NCI-H526 treated with DMSO at 0.1 percent for 48 hours (cell line): Measurements from ENCODE around the gene KIAA1671.

Experiments used
- DNase-seq: peaks from one replicate; lab custom pipeline; 2025; lab: John Stamatoyannopoulos, UW

KIAA1671 gene

GRCh38 chr22:25014896-25015755, 62.6 kb downstream of the KIAA1671 start:
- no peak for DNase-seq

GRCh38 chr22:25016311-25016710, 63.8 kb downstream of the KIAA1671 start:
- DNase-seq: no peak

DNA sequence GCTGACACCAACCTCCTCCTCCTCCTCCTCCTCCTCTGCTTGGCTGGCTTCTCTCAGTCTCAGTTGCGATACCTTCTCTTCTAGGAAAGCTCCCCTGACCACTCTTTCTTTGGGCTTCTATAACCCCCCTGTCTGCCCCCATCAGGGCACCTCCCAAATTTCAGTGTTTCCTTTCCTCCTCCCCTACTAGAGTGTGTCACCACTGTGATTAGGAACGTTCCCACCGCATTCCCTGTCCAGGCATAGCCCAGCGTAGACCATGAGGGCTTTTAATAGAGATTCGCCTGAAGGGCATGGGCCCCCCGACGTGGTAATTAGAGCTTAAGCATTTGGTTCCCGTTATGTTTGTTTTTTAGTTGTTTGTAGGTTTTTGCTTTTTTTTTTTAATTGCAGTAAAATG, 65.5 kb downstream of the KIAA1671 start:
- DNase-seq: no peak

GRCh38 chr22:25019427-25020184, 67.1 kb downstream of the KIAA1671 start:
- DNase-seq: no peak

- DNase-seq: no peak
Measured at GRCh38 chr22:25021409-25021808, 68.9 kb downstream of the KIAA1671 start.

DNA sequence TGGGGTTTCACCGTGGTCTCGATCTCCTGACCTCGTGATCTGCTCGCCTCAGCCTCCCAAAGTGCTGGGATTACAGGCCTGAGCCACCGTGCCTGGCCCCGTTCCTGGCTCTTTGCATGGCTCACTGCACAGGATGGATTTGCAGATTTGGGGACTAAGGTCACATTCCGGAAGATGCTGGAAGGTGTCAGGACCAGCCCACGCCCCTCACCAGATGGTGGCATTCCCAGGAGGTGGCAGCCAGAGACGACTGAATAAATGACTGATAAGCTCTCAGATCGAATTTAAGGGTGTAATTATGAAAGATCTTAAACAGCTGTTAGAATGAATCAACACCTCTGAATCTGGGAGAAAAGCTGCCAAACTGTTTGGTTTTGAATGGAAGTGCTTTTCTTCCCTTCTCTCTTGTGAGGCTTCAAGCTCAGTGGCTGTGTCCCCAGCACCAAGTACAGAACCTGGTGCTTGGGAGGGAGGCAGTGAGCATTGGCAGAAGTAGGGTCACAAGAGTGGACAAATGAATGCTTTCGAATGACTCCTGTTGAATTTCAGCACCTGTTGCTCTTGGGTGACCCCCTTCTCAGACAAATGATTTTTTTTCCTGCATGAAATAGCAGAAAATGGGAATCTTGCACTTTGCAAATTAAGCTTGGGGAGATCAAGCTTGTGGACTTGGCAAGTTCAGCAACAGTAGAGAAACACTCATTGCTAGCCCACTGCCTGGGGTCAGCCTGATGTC, 69.6 kb downstream of the KIAA1671 start:
- DNase-seq: no peak

- no peak for DNase-seq
Measured at GRCh38 chr22:25023879-25024278, 71.4 kb downstream of the KIAA1671 start.

DNA sequence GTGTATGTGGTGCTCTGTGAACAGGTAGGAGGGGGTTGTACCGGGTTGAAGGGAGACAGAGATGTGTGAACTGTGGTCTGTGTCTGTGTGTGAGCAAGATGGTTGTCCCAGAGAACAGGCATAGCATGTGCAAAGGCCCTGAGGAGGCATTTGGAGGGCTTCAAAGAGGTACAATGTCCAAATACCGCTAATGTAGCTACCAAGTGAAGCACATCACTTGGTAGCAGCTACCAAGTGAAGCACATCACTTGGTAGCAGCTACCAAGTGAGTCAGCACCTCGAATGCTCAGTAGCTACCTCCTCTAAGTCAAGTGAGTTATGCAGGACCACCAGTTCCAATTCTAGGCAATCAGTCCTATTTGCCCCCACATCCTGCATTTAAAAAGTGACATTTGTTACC, 72.4 kb downstream of the KIAA1671 start:
- DNase-seq: no peak

- no peak for DNase-seq
Measured at GRCh38 chr22:25025491-25026400, 73.2 kb downstream of the KIAA1671 start.

- peak; percentile 25 for DNase-seq
Measured at GRCh38 chr22:25027043-25027906, 74.8 kb downstream of the KIAA1671 start.

DNA sequence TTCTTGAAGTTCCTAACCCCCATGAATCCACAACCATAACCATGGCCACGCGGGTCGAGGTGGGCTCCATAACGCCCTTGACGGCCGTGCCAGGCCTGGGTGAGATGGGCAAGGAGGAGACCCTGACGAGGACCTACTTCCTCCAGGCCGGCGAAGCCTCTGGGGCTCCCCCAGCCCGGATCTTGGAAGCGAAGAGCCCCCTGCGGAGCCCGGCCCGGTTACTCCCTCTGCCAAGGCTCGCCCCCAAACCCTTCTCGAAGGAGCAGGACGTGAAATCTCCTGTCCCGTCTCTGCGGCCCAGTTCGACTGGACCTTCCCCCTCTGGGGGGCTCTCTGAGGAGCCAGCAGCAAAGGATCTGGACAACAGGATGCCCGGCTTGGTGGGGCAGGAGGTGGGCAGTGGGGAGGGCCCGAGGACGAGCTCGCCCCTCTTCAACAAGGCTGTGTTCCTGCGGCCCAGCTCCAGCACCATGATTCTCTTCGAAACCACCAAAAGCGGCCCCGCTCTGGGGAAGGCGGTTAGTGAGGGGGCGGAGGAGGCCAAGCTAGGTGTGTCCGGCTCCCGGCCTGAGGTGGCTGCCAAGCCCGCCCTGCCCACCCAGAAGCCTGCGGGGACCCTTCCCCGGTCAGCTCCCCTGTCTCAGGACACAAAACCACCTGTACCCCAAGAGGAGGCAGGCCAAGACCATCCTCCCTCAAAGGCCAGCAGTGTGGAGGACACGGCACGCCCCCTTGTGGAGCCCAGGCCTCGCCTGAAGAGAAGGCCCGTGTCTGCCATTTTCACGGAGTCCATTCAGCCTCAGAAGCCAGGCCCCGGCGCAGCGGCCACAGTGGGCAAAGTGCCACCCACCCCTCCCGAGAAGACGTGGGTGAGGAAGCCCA, 75.7 kb downstream of the KIAA1671 start:
- DNase-seq: no peak

- no peak for DNase-seq
Measured at GRCh38 chr22:25028841-25029141, 76.3 kb downstream of the KIAA1671 start.

DNA sequence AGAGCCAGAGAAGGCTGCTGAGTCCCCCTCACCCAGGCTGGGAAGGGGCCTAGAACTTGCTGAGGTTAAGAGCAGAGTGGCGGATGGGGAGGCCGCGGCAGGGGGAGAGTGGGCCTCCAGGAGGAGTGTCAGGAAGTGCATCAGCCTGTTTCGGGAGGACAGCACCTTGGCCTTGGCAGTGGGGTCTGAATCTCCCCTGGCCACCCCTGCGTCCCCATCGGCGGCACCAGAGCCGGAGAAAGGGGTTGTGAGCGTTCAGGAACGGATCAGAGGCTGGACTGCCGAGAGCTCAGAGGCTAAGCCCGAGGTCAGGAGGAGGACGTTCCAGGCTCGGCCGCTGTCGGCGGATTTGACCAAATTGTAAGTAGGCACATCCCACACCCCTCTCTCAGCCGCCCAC, 76.7 kb downstream of the KIAA1671 start:
- DNase-seq: no peak

DNA sequence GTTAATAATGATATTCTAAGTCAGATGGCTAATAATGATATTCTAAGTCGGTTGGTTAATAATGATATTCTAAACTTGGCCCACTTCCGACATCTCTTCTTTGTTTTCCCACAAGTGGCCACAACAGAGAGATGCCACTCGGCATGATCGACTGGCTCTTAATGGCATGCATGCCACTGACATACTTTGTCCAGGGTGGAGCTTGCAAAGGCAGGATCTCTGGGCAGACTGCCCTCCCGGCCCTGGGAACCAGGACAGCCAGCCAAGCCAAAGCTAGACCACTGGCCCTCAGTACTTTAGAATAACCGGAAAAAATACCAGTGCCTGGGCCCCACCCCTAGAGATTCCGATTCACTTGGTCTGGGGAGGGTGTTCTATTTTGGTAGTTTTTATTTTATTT, 78.1 kb downstream of the KIAA1671 start:
- no peak for DNase-seq

DNA sequence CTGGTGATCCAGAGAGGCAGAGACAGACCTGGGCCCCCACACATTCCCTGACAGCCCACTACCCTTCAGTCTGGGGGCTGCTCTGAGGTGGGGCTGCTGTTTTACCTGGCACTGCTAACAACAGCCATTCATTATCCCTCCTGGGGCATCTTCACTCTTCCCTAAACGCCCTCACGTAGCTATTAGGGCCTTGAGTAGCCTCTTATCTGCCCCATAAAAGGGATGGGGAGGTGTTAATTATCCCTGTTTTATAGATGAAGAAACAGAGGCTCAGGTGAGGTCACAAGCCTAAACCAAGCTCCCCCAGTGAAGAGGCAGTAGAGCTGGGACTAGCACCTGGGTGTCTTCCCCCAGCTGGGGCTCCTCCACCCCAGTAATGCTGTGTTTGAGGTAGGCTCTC, 79.5 kb downstream of the KIAA1671 start:
- DNase-seq: no peak

DNA sequence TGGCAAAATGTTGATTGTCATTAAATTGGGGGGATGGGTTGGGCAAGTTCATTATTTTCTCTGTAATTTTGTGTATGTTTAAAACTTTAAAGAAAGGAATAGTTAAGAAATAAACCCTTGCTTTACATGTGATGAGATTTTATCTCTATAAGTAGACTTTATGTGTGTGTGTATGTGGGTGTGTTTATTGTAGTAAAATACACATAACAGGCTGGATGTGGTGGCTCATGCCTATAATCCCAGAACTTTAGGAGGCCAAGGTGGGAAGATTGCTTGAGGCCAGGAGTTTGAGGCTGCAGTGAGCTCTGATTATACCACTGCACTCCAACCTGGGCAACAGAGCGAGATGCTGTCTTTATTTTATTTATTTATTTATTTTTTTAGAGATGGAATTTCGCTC, 83.2 kb downstream of the KIAA1671 start:
- no peak for DNase-seq

GRCh38 chr22:25038239-25038638, 85.7 kb downstream of the KIAA1671 start:
- DNase-seq: no peak

DNA sequence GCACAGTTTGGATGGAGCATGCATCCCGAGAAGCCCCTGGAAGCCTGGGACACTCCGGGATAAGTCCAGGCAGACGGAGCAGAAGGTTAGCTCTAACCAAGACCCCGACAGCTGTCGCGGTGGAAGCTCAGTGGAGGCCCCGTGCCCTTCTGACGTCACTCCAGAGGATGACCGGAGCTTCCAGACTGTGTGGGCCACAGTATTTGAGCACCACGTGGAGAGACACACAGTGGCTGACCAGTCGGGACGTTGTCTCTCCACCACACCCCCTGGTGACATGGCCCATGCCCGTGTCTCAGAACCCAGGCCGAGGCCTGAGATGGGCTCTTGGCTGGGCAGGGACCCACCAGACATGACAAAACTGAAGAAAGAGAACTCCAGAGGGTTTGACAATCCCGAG, 86.3 kb downstream of the KIAA1671 start:
- DNase-seq: no peak

DNA sequence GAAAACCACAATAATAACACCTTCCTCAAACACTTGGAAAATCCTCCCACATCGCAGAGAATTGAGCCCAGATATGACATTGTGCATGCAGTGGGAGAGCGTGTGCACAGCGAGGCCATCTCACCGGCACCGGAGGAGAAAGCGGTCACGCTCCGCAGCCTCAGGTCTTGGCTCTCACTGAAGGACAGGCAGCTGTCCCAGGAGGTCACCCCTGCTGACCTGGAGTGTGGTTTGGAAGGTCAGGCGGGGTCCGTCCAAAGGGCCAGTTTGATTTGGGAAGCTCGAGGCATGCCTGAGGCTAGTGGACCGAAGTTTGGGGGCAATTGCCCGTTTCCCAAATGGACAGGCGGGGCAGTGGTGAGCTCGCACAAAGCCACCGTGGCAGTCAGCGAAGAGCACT, 86.7 kb downstream of the KIAA1671 start:
- DNase-seq: no peak

- peak; percentile 25 for DNase-seq
Measured at GRCh38 chr22:25039754-25040153, 87.2 kb downstream of the KIAA1671 start.
